NCI-H2029 treated with DMSO at 0.1 percent for 48 hours (cell line): ENCODE measurements around the gene MRPL51.
"Not testable (repeated sequence)": the region's sequence is repeated elsewhere in the genome, so short reads cannot be mapped to it uniquely, and the experiment has no call there.

Experiments
- DNase-seq: peaks from one replicate; lab custom pipeline; 2025; lab: John Stamatoyannopoulos, UW

Gene MRPL51

DNA sequence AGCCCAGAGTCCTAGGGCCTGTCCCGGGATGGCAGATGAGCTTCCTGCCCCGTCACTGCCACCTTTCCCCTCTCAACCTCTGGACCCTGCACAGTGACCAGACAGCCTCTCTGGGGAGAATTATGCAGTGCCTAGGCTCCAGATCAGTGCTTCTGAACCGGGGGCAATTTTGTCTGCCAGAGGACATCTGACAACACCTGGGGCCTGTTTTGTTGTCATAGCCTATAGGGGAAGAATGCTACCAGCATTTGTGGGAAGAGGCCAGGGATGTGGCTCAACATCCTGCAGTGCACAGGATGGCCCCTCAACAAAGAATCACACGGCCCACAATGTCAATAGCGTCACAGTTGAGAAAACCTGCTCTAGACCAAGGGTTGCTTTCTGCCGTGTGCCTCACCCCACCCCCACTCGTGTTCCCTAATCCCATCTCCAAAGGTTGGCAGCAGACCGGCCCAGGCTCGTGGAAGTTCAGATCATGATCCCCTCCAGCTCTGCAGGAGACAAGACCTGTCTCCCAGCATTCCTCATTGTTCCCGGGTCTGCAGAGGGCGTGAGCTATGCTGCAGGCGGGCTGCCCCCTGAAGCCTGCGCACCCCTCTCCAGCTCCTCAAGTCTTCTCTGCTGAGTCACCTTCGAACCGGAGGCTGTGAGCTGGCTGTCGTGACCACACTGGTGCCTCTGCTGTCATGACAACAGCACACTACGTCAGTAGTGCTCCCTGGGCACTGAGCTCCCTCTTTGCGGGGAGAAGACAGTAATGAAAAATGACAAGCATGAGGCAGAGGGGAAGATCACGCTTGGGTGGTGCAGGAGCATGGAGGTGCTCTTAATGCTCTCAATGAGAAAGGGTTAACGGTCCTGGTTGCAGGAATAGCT, 39.2 kb upstream of the MRPL51 start:
- peak; percentile 15 for DNase-seq

DNA sequence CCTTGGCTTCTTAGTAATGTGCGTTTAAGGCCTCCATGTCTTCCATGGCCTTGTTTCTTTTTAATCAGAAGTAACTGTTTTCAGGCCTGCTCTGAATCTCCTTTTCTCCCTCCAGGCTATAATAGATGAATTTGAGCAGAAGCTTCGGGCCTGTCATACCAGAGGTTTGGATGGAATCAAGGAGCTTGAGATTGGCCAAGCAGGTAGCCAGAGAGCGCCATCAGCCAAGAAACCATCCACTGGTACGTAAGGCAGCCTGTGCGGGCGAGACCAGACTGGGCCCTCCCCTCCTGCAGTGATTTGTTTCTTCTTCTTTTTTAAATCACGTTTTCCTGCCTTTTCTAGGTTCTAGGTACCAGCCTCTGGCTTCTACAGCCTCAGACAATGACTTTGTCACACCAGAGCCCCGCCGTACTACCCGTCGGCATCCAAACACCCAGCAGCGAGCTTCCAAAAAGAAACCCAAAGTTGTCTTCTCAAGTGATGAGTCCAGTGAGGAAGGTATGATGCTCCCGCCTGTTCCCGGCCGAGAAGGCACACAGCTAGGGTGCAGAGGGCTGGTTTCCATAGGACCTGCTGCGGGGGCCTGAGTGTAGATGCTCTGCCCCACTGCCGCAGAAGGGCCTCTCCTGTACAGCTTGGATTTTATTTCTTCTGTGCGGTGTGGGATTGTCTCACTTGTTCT, 37.7 kb upstream of the MRPL51 start:
- no peak for DNase-seq

DNA sequence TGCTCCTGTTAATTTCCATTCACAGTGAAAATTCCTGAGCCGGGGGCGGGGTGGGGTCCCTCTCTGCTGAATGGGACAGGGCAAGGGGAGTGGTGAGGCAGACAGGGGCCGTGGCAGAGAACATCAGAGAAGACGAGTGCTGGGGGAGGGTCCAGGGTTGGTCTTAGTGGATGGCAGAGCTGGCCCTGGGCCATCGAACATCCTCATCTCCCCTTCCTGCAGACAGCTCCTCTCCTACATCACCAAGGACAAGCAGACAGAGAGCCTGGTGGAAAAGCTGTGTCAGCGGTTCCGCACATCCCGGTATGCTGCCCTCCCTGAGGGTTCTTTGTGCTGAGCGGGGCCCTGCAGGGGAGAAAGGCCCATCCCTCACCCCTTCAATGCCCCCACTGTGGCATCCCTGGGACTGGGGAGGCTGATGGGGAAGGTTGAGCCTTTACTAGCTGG, 36.3 kb upstream of the MRPL51 start:
- DNase-seq: no peak

DNA sequence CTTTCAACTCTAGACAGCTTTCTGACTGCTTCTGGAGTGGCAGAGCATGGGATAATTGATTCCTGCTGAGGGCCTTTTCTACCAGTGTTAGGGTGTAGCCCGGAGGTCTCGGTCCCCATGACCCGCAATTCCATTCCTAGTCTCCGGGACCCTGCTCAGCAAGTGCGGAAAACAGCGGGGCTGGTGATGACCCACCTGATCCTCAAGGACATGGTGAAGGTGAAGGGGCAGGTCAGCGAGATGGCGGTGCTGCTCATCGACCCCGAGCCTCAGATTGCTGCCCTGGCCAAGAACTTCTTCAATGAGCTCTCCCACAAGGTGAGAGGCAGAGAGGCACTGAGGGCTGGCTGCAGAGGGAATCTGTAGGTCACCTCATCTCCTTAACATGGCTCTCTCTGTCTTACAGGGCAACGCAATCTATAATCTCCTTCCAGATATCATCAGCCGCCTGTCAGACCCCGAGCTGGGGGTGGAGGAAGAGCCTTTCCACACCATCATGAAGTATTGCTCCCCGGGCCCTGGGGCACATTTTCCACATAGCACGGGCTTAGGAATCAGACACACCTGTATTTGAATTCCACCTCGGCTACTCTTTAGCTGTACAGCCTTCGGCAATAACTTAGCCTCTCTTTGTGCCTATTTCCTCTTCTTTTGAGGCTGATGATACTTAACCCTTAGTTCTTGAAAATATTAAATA, 35.6 kb upstream of the MRPL51 start:
- DNase-seq: no peak

DNA sequence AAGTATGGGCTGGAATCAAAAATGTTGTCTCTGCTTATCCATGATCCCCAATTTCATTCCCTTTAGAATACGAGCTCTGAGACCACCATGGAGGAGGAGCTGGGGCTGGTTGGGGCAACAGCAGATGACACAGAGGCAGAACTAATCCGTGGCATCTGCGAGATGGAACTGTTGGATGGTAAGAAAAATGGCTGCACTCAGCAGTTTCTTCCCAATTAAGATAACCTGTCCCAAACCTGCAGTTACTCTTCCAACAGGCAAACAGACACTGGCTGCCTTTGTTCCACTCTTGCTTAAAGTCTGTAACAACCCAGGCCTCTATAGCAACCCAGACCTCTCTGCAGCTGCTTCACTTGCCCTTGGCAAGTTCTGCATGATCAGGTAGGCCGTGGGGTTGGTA, 34.6 kb upstream of the MRPL51 start:
- DNase-seq: no peak

DNA sequence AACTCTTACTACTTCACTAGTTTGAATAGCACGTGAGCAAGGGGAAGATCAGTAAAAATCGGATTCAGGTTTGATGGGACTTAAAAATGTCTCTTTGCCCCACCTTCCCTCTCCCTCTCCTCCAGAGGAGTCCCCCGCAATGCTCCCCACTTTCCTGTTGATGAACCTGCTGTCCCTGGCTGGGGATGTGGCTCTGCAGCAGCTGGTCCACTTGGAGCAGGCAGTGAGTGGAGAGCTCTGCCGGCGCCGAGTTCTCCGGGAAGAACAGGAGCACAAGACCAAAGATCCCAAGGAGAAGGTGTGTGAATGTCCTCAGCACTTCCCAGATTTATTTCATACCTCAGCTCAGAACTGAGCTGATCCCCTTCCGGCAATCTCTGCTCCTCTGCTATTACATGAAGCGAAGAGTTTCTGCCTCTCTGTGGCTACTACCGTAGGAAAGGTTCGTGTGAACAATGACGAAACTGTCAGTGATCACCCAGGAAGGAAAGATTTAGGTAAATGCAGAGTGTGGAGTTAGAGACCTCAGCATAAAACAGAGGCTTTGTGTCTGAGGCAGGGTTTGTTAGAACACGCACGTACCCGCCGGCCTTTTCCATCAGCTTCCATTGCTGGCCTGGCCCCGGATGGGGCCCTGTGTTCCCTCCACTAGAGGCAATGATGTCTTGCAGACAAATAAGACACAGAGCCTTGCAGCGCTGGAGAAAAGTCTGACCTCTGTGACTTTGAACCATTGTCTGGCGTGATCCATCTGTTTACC, 33.9 kb upstream of the MRPL51 start:
- no peak for DNase-seq

DNA sequence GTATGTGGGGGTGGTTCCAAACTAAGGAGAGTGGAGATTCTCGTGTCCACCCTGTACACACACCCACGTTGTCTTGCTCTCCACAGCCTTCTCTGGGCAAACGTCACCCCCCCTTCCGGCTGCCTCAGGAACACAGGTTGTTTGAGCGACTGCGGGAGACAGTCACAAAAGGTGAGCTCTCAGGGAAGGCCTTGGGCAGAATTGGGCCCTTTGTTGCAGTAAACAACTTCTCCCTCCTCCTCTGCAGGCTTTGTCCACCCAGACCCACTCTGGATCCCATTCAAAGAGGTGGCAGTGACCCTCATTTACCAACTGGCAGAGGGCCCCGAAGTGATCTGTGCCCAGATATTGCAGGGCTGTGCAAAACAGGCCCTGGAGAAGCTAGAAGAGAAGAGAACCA, 33.1 kb upstream of the MRPL51 start:
- DNase-seq: no peak

DNA sequence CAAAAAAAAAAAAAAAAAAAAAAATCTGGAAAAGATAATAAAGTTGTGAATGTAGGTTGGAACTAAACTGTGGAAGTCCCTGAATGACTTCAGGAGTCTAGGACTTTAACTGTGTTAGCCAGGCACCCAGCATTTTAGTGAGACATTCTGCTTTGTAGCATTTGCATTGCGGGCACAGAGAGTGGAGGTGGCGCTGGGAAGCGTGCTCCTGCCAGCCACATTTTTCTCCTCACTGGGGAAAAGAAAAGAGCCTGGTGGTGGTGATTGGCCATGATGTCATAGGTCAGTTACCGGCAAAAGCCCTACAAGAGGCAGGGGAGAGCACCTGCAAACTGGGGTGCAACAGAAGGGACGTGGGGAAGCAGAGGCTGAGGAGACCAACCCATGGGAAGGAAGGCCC, 31.6 kb upstream of the MRPL51 start:
- no peak for DNase-seq

DNA sequence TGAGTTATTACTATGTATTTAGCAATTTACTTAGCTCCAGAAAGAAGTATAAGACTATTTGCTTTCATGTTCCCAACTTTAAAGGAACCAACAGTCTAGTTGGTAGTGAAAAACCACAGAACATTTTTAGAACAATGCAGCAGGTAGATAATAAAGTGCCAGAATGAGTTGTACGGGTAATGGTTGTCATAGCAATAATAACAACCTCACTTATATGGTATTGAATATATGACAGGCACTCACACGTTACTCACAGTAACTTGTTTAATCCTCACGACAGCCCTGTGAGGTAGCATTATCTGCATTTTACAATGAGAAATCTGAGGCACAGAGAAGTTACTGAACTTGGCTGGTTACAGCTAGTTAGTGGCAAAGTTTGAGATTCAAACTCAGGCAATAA, 30.6 kb upstream of the MRPL51 start:
- no peak for DNase-seq

DNA sequence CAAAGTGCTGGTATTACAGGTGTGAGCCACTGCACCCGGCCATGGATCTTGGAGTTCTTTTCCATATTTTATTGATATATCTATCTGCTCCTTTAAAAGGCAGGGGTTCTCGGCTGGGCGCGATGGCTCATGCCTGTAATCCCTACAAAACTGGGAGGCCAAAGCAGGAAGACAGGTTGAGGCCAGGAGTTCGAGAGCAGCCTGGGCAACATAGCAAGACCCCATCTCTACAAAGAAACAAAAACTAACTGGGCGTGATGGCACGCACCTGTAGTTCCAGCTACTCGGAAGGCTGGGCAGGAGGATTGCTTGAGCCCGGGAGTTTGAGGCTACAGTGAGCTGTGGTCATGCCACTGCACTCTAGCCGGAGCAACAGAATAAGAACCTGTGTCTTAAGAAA, 29.1 kb upstream of the MRPL51 start:
- no peak for DNase-seq

DNA sequence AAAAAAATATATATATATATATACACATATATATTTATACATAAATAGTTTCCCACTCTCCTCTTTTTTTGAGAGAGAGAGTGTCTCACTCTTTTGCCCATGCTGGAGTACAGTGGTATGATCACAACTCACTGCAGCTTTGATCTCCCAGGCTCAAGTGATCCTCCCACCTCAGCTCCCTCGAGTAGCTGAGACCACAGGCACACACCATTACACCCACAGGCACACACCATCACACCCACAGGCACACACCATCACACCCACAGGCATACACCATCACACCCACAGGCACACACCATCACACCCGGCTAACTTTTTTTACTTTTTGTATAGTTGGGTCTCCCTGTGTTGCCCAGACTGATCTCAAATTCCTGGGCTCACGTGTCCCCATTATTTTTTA, 27.1 kb upstream of the MRPL51 start:
- no peak for DNase-seq

DNA sequence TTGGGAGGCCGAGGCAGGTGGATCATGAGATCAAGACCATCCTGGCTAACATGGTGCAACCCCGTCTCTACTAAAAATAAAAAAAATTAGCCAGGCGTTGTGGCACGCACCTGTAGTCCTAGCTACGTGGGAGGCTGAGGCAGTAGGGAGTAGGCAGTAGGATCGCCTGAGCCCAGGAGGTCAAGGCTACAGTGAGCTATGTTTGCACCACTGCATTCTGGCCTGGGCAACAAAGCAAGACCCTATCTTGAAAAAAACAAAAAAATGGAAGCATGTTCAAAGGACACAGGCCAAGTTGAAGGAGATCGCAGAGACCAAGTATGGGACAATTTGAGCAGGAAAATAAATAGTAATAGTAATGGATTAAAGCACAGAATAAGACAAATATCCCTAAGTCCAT, 15.0 kb upstream of the MRPL51 start:
- DNase-seq: no peak

DNA sequence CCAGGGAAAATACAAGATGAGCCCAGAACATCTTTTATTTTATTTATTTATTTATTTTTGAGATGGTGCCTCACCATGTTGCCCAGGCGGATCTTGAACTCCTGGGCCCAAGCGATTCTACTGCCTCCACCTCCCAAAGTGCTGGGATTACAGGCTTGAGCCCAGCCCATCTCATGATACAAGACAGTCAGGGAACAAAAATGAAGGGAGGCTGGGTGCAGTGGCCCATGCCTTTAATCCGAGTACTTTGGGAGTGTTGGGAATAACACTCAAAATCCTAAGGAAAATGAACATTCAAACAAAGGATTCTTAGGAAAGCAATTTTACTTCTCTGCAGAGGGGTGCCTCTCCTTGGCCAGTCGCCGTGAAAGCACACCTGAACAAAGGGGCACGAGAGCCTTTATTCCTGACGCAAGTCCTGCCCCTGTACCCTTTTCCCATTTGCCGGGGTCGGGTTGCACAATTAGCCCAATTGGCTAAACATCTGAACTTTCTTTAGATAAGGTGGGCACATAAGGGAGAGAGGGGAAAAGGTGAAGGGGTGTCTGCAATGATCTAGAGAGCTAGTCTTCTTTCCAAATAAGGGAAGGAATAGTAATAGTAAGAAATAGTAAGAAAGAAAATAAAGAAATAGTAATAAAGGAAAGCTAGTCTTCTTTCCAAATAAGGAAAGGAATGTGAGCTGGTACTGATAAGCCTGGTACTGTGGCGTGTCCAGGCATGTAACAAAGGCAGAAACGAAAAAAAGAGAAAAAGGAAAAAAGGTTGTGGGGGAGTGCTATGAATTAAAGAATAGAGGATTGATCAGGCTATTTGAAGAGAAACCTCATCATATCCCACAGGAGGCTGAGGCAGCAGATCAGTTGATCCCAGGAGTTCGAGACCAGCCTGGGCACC, 14.3 kb upstream of the MRPL51 start:
- no peak for DNase-seq

DNA sequence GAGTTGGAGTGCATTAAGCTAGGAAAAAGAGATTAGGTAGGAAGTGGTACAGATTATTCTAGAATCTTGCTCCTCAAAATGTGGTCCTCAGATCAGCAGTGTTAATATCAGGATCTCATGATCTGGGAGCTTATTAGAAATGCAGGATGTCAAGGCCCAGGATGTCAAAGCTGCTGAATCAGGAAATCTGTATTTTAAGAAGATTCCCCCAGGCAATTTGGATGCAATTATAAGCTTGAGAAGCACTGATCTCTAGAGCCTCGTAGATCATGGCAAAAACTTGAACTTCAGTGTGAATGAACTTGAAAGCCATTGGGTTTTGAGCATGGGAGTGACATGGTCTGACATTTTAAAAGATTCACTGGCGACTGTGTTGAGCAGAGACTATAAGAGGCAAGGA, 7.4 kb upstream of the MRPL51 start:
- DNase-seq: no peak

DNA sequence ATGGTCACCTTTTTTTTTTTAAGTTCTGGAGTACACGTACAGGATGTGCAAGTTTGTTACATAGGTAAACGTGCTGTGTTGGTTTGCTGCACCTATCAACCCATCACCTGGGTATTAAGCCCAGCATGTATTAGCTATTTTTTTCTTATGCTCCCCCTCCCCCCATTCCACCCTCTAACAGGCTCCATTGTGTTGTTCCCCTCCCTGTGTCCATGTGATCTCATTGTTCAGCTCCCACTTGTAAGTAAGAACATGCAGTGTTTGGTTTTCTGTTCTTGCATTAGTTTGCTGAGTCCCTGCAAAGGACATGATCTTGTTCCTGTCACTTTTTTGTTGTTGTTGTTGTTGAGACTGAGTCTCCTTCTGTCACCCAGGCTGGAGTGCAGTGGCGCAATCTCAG, 4.2 kb upstream of the MRPL51 start:
- not testable (repeated sequence) for DNase-seq

DNA sequence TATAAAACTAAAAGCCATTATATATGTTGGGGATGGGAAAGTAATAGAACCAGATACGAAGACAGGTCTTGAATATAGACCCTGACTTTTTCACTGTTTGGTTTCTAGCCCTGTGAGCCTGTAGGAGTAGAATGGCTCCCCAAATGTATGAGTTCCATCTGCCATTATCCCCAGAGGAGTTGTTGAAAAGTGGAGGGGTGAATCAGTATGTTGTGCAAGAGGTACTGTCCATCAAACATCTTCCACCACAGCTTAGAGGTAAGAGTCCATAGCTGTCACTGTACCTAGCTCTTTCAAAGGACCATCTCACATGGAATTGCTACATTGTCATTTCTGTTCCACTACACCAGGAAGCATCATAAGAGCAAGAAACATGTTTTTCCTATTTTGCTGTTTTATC, 1.9 kb upstream of the MRPL51 start:
- DNase-seq: no peak

DNA sequence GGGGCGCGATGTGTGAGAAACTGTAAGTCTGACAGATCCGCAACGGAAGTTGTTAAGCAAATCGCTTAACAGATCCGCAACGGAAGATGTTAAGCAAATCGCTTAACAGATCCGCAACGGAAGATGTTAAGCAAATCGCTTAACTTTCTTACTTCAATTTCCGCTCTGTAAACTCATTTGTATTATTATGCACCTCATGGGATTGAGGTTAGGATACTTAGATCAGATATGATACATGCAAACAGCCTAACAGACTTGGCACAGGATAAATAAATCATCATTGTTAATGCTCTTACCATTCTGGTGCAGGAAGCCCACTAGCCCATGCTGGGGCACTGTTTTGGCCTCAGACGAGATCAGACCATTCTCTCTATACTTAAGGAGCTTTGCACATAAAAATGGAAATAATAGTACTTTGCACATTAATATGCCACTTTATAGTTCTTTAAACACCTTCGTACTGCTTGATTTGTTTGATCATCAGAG, 1.2 kb upstream of the MRPL51 start:
- DNase-seq: no peak

DNA sequence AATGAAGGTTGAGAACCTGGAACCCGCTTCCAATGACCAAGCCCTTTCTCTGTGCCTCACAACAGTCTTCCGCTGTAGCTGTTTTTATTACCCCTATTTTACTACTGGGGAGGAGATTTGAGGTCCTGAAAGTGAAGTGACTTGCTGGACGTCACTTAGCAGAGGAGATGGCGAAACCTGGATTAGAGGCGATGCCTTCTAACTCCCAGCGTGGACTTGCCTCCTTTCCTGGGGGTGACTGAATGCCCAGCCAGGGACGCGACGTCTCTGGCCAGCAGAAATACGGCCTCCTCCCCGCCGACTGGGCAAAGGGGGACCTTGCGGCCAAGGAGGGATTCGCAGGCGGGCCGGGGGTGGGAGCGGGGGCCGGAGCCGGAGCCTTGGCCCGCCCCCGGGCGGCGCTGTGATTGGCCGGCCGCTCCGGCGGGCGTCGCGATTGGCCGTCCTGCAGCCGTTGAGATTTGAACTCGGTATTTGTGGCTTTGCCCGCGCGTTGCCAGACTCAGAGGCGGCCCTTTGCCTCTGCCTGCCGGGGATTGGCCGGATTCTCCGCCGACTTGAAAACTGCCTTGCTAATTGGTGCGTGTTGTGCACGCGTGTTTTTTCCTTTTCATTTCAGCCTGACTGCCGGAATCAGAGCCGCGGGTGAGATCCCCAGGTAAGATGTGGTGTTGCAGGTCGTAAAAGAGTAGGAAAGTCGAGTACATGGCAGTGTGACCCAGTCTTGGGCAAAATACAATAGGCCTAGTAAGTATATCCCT, 615 bp upstream of the MRPL51 start, which contains the start of gene NCAPD2:
Gene NCAPD2 (plus strand): TSS at position 606 of the 761 bp plus-strand sequence. CDS start 997 bp downstream, outside the sequence.
- peak; percentile 74 for DNase-seq

DNA sequence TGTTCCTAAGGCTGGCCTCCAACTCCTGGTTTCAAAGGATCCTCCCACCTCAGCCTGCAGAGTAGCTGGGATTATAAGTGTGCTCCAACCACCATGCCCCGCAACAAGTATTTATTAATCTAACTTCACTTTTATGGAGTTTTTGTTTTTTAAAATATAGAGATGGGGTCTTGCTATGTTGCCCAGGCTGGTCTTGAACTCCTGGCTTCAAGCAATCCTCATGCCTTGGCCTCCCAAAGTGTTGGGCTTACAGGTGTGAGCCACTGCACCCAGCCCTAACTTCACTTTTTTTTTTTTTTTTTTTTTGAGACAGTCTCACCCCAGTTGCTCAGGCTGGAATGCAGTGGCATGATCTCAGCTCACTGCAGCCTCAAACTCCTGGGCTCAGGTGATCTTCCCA, 2.4 kb downstream of the MRPL51 start:
- not testable (repeated sequence) for DNase-seq

DNA sequence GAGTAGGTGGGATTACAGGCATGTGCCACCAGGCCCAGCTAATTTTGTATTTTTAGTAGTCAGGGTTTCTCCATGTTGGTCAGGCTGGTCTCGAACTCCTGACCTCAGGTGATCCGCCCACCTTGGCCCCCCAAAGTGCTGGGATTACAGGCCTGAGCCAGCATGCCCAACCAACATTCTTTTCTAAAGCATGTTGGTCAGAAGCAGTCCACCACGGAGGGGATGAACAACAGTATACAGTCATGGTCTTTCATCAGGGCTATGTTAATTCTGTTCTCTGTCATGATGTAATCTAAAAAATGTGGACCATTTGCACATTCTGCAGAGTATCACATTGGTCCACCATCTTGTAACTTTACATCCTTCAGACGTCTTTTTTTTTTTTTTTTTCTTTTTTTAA, 3.6 kb downstream of the MRPL51 start:
- no peak for DNase-seq
